Ascending aorta (tissue), 2 donors: ENCODE measurements around the gene UBE2Q1. TPM values are rescaled to one million over a fixed set of nuclear protein-coding genes. Genes with fewer than 3 reads are reported as not detected.

ENCODE experiments used
- DNase-seq, 2 donors: peaks; one replicate each; pipeline ENCODE4 v3.0.0-alpha.2; 2019; ENCODE audit warnings: low spot score in 2 of 2
- H3K27ac ChIP-seq, 2 donors: fragments of 200-600 bp; sonication (generic); one replicate each; pipeline ENCODE4 v1.5.1; 2016 to 2017; ENCODE audit warnings: mild to moderate bottlenecking in 1 of 2
- H3K27me3 ChIP-seq: fragments of 200-600 bp; sonication (generic); one replicate; pipeline ENCODE4 v1.5.1; 2017
- H3K36me3 ChIP-seq, 2 donors: fragments of 200-600 bp; sonication (generic); one replicate each; pipeline ENCODE4 v1.5.1; 2016
- H3K4me1 ChIP-seq, 2 donors: fragments of 200-600 bp; sonication (generic); one replicate each; pipeline ENCODE4 v1.5.1; 2016 to 2017; ENCODE audit warnings: mild to moderate bottlenecking in 1 of 2
- H3K4me3 ChIP-seq, 2 donors: fragments of 200-600 bp; sonication (generic); one replicate each; pipeline ENCODE4 v1.5.1; 2016 to 2017; ENCODE audit warnings: mild to moderate bottlenecking in 1 of 2
- H3K9me3 ChIP-seq, 2 donors: fragments of 200-600 bp; sonication (generic); one replicate each; pipeline ENCODE4 v1.5.1; 2016
- intact Hi-C: fragments of 100-400 bp; cut with DNase I; formaldehyde crosslinking; loops from one replicate; pipeline ENCODE4 v1.15.1; 2023
- total RNA-seq: library from RNA; depleted of rRNA; stranded (reverse); fragments of >200 nt; gene quantifications from one replicate; pipeline ENCODE4 v1.1.0, GENCODE V29; 2016
- TF ChIP-seq, protein P1 (sequence below), 3 experiments: fragments of 200-600 bp in 2 of 3; fragments of 450-650 bp in 1 of 3; sonication (generic) in 2 of 3; IDR thresholded peaks; one replicate each; pipeline ENCODE4 v1.5.1; 2016 to 2019; ENCODE audit warnings: antibody characterized with exemption in 3 of 3, mild to moderate bottlenecking in 1 of 3, moderate library complexity in 1 of 3

The UBE2Q1 gene
- total RNA-seq, 1 donor from 2014 or later = 10.6 TPM

DNA sequence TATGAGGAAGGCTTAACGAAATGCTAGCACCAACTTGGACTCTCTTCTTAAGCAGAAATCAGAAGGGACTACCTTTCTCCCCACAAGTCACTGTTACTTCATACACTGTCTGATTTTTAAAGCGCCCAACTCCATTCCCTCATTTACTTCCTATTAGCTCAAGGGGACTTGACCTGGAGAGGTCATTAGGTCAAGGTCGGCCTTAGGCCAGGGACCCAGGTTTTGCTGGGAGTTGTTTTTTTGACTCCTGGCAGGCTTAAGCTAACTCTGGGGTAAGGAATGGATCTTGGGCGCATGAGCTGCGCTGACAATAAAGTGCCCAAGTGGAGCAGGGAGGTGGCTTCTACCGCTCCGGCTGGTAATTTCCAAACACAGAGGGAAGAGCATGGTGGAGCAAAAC, 32.7 kb upstream of the UBE2Q1 start:
- intact Hi-C loops = no loop called here
- peaks cover 89 to 99% of the 10 kb centered on the region in 2 donors for H3K36me3 ChIP-seq

DNA sequence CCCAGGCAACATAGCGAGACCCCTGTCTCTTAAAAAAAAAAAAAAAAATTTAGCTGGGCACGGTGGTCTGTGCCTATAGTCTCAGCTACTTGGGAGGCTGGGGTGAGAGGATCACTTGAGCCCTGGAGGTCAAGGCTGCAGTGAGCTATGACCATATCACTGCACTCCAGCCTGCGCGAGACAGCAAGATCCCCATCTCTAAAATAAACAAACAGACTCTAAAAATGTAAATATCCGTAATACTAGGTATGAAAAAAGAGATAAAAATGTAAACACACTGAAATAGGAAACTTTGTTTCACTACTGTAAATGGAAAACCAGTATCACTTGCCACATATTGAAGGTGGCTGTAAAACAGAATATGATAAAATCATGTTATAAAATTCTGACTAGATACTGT, 32.3 kb upstream of the UBE2Q1 start:
- no peak for DNase-seq
- Histone ChIP-seq H3K4me1 (no peaks in the 10 kb centered on the region), H3K9me3 (no peaks in the 10 kb centered on the region), H3K36me3 (peaks cover 90 to 99% of the 10 kb centered on the region in 2 donors), H3K27me3 (no peaks in the 10 kb centered on the region), H3K4me3 (no peak overlapping the region), H3K27ac (no peak overlapping the region)
- intact Hi-C loops = no loop called here
- TF ChIP-seq, protein P1, sequence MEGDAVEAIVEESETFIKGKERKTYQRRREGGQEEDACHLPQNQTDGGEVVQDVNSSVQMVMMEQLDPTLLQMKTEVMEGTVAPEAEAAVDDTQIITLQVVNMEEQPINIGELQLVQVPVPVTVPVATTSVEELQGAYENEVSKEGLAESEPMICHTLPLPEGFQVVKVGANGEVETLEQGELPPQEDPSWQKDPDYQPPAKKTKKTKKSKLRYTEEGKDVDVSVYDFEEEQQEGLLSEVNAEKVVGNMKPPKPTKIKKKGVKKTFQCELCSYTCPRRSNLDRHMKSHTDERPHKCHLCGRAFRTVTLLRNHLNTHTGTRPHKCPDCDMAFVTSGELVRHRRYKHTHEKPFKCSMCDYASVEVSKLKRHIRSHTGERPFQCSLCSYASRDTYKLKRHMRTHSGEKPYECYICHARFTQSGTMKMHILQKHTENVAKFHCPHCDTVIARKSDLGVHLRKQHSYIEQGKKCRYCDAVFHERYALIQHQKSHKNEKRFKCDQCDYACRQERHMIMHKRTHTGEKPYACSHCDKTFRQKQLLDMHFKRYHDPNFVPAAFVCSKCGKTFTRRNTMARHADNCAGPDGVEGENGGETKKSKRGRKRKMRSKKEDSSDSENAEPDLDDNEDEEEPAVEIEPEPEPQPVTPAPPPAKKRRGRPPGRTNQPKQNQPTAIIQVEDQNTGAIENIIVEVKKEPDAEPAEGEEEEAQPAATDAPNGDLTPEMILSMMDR (IDR thresholded peaks at IDR 0.05) = no peak

More for the DNA sequence above, 32.7 kb upstream of the UBE2Q1 start:
- H3K4me1 ChIP-seq = no peaks in the 10 kb centered on the region
- no peak overlapping the region for H3K27ac ChIP-seq
- no peak overlapping the region for H3K4me3 ChIP-seq
- no peaks in the 10 kb centered on the region for H3K27me3 ChIP-seq
- H3K9me3 ChIP-seq = no peaks in the 10 kb centered on the region
- TF ChIP-seq, protein P1 (IDR thresholded peaks at IDR 0.05) = no peak
- DNase-seq = no peak

DNA sequence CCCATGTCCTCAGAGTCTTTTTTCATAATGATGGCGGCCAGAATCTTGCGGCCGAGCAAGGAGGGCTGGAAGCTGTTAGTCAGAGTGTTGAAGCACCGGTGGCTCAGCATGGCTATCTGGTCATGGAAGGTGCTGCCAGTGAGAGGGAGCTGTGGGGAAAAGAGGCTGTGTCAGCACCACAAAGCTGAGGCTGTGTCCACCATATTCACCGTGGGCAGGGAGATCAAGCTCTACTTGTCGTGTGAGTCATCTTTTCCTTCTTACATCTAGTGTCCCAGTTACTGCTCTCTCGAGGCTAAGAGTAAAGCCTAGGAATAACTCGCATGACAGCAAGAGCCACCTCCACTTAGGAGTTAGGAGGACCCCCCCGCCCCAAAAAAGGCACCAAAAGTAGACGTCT, 31.3 kb upstream of the UBE2Q1 start:
- no peaks in the 10 kb centered on the region for H3K27me3 ChIP-seq
- intact Hi-C loops = no loop called here
- no peaks in the 10 kb centered on the region for H3K9me3 ChIP-seq
- H3K4me3 ChIP-seq = no peak overlapping the region
- peaks cover 92 to 99% of the 10 kb centered on the region in 2 donors for H3K36me3 ChIP-seq
- no peak overlapping the region for H3K27ac ChIP-seq
- no peak for DNase-seq
- TF ChIP-seq, protein P1 (IDR thresholded peaks at IDR 0.05) = no peak
- no peaks in the 10 kb centered on the region for H3K4me1 ChIP-seq

DNA sequence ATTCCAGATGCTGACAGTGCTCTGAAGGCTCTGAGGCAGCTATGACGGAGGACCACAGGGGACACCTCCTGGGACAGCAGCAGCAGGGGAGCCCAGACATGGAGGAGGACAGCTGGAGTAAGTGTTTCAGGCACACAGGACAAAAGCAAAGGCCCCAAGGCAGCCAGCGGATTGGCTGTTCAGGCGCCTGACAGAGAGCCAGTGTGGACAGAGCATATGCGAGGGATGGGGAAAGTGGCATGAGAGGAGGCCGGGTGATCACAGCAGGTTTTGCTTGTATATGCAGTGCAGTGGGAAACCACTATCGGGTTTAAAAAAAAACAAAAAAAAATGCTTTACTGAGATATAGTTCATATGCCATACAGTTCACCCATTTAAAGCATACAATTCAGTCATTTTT, 28.2 kb upstream of the UBE2Q1 start:
- intact Hi-C loops = no loop called here
- Histone ChIP-seq H3K4me3 (no peak overlapping the region), H3K36me3 (peaks cover 98 to 99% of the 10 kb centered on the region in 2 donors), H3K27me3 (no peaks in the 10 kb centered on the region), H3K4me1 (no peaks in the 10 kb centered on the region), H3K9me3 (no peaks in the 10 kb centered on the region), H3K27ac (no peak overlapping the region)
- TF ChIP-seq, protein P1 (IDR thresholded peaks at IDR 0.05) = no peak
- no peak for DNase-seq

DNA sequence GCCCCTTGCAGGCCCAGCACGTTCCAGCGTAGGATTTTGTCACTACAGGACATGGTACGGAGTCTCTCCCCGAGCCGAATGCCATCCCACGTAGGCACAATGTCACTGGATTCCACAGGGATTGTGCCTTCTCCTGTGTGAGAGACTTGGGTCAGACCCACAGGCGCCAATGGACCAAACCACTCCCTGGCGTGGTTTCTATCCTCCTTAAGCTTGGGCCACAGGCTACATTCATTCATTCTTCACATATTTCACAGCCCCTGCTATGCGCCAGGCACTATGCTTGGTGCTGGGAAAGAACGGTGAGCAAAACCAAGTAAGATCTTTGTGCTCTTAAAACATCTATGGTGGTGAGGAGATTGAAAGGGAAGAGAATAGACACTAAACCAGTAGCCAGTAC, 27.8 kb upstream of the UBE2Q1 start:
- H3K4me3 ChIP-seq = no peak overlapping the region
- DNase-seq = no peak
- intact Hi-C loops = no loop called here
- TF ChIP-seq, protein P1 (IDR thresholded peaks at IDR 0.05) = no peak
- H3K9me3 ChIP-seq = no peaks in the 10 kb centered on the region
- peaks cover 95 to 99% of the 10 kb centered on the region in 2 donors for H3K36me3 ChIP-seq
- H3K4me1 ChIP-seq = no peaks in the 10 kb centered on the region
- no peaks in the 10 kb centered on the region for H3K27me3 ChIP-seq
- H3K27ac ChIP-seq = no peak overlapping the region
